Measurements from ENCODE around the gene CDH23. TPM values are rescaled to one million over a fixed set of nuclear protein-coding genes. Genes with fewer than 3 reads are reported as not detected.

CDH23 gene
- total RNA-seq, 4 donors from 2014 or later: 2.9 to 16.1 (median 5.9) TPM

GRCh38 chr10:71363936-71364335 is 32.8 kb upstream of the CDH23 start:
- DNase-seq: no peak
- Histone ChIP-seq H3K9me3 (no peaks in the 10 kb centered on the region), H3K4me1 (no peaks in the 10 kb centered on the region), H3K4me3 (no peak overlapping the region), H3K27me3 (no peaks in the 10 kb centered on the region), H3K36me3 (no peaks in the 10 kb centered on the region), H3K27ac (no peak overlapping the region)
- TF ChIP-seq CTCF (IDR thresholded peaks at IDR 0.05): no peak
- TF ChIP-seq EP300 (IDR thresholded peaks at IDR 0.05; ENCODE audit: low read depth): no peak
- no peak for TF ChIP-seq POLR2AphosphoS5 (IDR thresholded peaks at IDR 0.05)
- no peak for TF ChIP-seq POLR2A (IDR thresholded peaks at IDR 0.05)
- intact Hi-C loops (cut with DNase I; ENCODE audit: low total_unique reads): no loop called here
- in situ Hi-C loops (cut with MboI; ENCODE audit: low pct_ligation_motif_present in 1 of 4, low pct_unique_long_range_greater_than_20kb in 1 of 4, low sequenced_read_pairs in 3 of 4): no loop called here

GRCh38 chr10:71365366-71365765 is 31.4 kb upstream of the CDH23 start:
- H3K27ac ChIP-seq: no peak overlapping the region
- no peaks in the 10 kb centered on the region for H3K27me3 ChIP-seq
- no peaks in the 10 kb centered on the region for H3K36me3 ChIP-seq
- 92 to 96% methylated on average over 5 to 6 of the region's 6 CpGs for WGBS, 2 donors (ENCODE audit: low coverage in 1 of 2)
- TF ChIP-seq EP300 (IDR thresholded peaks at IDR 0.05; ENCODE audit: low read depth) (no peak), POLR2A (IDR thresholded peaks at IDR 0.05) (no peak), CTCF (IDR thresholded peaks at IDR 0.05) (no peak), POLR2AphosphoS5 (IDR thresholded peaks at IDR 0.05) (no peak)
- H3K4me1 ChIP-seq: no peaks in the 10 kb centered on the region
- in situ Hi-C loops (cut with MboI; ENCODE audit: low pct_ligation_motif_present in 1 of 4, low pct_unique_long_range_greater_than_20kb in 1 of 4, low sequenced_read_pairs in 3 of 4) (no loop called here), intact Hi-C loops (cut with DNase I; ENCODE audit: low total_unique reads) (no loop called here)
- DNase-seq: no peak
- no peaks in the 10 kb centered on the region for H3K9me3 ChIP-seq
- no peak overlapping the region for H3K4me3 ChIP-seq

- no peaks in the 10 kb centered on the region for H3K36me3 ChIP-seq
- no peak overlapping the region for H3K4me3 ChIP-seq
- H3K27me3 ChIP-seq: no peaks in the 10 kb centered on the region
- H3K27ac ChIP-seq: no peak overlapping the region
- no peaks in the 10 kb centered on the region for H3K9me3 ChIP-seq
- WGBS, 2 donors (ENCODE audit: low coverage in 1 of 2): 88 to 100% methylated on average over 1 to 8 of the region's 8 CpGs
- intact Hi-C loops (cut with DNase I; ENCODE audit: low total_unique reads): no loop called here
- H3K4me1 ChIP-seq: no peaks in the 10 kb centered on the region
- TF ChIP-seq POLR2A (IDR thresholded peaks at IDR 0.05) (no peak), POLR2AphosphoS5 (IDR thresholded peaks at IDR 0.05) (no peak), EP300 (IDR thresholded peaks at IDR 0.05; ENCODE audit: low read depth) (no peak), CTCF (IDR thresholded peaks at IDR 0.05) (no peak)
- no peak for DNase-seq
- in situ Hi-C loops (cut with MboI; ENCODE audit: low pct_ligation_motif_present in 1 of 4, low pct_unique_long_range_greater_than_20kb in 1 of 4, low sequenced_read_pairs in 3 of 4): no loop called here
Observed at GRCh38 chr10:71366690-71367089, 30.0 kb upstream of the CDH23 start.

- intact Hi-C loops (cut with DNase I; ENCODE audit: low total_unique reads): no loop called here
- in situ Hi-C loops (cut with MboI; ENCODE audit: low pct_ligation_motif_present in 1 of 4, low pct_unique_long_range_greater_than_20kb in 1 of 4, low sequenced_read_pairs in 3 of 4): no loop called here
- H3K27me3 ChIP-seq: no peaks in the 10 kb centered on the region
- H3K4me1 ChIP-seq: no peaks in the 10 kb centered on the region
- TF ChIP-seq EP300 (IDR thresholded peaks at IDR 0.05; ENCODE audit: low read depth): no peak
- no peak for TF ChIP-seq POLR2A (IDR thresholded peaks at IDR 0.05)
- TF ChIP-seq CTCF (IDR thresholded peaks at IDR 0.05): no peak
- no peak for TF ChIP-seq POLR2AphosphoS5 (IDR thresholded peaks at IDR 0.05)
- no peaks in the 10 kb centered on the region for H3K9me3 ChIP-seq
- H3K27ac ChIP-seq: no peak overlapping the region
- no peak overlapping the region for H3K4me3 ChIP-seq
- H3K36me3 ChIP-seq: no peaks in the 10 kb centered on the region
- WGBS, 2 donors (ENCODE audit: low coverage in 1 of 2): 73 to 80% methylated on average over 1 to 2 of the region's 2 CpGs
- DNase-seq: no peak
Observed at GRCh38 chr10:71367271-71367670, 29.4 kb upstream of the CDH23 start.

All from transverse colon (tissue), 4 donors.